NCI-H187 treated with DMSO at 0.1 percent for 48 hours (cell line): Measurements from ENCODE around the gene RANBP6.
A peak's percentile ranks its signal among the peaks of the same experiment; 100 is the strongest.
"Not testable (repeated sequence)": the region's sequence is repeated elsewhere in the genome, so short reads cannot be mapped to it uniquely, and the experiment has no call there.

Experiments used
- DNase-seq: peaks from one replicate; lab custom pipeline; 2025; lab: John Stamatoyannopoulos, UW

Gene RANBP6

GRCh38 chr9:6015278-6016157 is at the start of gene RANBP6:
RANBP6 (minus strand) TSS chr9:6015624; CDS start chr9:6015607, 17 bp downstream.
- DNase-seq: peak; percentile 50

DNA sequence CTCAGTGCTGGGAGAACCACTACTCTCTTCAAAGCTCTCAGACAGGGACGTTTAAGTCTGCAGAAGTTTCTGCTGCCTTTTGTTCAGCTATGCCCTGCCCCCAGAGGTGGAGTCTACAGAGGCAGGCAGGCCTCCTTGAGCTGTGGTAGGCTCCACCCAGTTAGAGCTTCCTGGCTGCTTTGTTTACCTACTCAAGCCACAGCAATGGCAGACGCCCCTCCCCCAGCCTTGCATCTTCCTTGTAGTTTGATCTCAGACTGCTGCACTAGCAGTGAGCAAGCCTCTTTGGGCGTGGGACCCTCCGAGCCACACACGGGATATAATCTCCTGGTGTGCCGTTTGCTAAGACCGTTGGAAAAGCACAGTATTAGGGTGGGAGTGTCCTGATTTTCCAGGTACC is 47.7 kb upstream of the RANBP6 start:
- DNase-seq: not testable (repeated sequence)

DNA sequence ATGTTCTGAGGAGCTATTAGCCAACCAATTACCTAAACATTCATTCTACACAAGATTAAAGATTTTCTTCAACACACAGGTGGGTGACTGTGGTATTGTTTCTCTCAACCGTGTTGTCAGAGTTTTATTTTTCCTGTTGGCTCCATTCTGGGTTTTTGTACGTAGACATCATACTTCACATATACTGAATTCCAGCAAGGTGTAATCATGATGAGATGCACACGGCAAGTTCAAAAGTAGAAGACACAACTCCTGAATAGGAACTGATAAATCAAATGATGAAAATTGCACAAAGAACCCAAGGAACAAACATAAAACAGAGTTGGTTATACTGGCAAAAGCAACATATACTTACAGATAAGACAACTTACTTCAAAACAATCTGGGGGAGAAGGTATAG is 40.2 kb upstream of the RANBP6 start:
- no peak for DNase-seq

GRCh38 chr9:6055216-6055615 is 39.8 kb upstream of the RANBP6 start:
- peak; percentile 21 for DNase-seq

GRCh38 chr9:6054280-6055099 is 39.1 kb upstream of the RANBP6 start:
- DNase-seq: no peak

- DNase-seq: no peak
These were observed 37.0 kb upstream of the RANBP6 start for GRCh38 chr9:6052293-6052919.

- DNase-seq: no peak
These were observed 36.1 kb upstream of the RANBP6 start for GRCh38 chr9:6051511-6051950.

- DNase-seq: no peak
These were observed 34.4 kb upstream of the RANBP6 start for GRCh38 chr9:6049798-6050197.

GRCh38 chr9:6048039-6048438 is 32.6 kb upstream of the RANBP6 start:
- DNase-seq: no peak

GRCh38 chr9:6047020-6047419 is 31.6 kb upstream of the RANBP6 start:
- no peak for DNase-seq

DNA sequence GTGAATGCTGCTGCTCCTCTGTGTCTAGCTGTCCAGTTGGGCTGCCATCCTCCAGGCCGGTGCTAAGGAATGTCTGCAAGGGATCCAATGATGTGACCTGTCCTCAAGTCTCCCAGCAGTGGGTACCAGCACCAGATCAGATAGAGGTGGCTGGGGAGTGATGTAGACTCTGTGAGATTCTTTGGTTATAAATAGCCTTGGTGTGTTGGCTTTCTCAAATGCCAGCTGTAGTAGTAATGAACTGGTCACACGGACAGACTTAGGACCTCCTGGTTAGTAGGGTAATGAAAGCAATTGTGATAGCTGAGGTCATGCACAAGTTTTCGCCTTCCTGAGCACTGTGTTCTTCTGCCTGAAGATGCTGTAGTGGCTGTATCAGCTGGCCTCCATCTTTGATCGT is 29.9 kb upstream of the RANBP6 start:
- no peak for DNase-seq

GRCh38 chr9:6040077-6040476 is 24.7 kb upstream of the RANBP6 start:
- no peak for DNase-seq

- no peak for DNase-seq
These were observed 21.0 kb upstream of the RANBP6 start for GRCh38 chr9:6036391-6036790.

DNA sequence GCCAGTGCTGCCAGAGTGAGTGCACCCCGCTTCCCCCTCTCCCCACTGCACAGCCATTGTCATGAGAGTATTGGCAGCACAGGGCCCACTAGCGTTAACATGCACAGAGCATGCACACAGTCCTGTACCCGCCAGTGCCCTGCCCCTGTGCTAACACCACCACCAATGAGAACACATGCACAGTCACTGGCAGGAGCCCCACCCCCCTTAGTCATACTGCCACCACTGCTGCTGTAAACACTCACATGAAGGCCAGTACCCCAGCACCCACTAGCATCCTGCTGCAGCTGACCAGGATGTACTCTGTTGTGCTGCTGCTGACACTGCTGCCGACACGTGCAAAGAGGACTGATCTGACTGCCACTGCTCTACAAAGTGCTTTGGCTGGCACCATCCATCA is 19.5 kb upstream of the RANBP6 start:
- DNase-seq: no peak

DNA sequence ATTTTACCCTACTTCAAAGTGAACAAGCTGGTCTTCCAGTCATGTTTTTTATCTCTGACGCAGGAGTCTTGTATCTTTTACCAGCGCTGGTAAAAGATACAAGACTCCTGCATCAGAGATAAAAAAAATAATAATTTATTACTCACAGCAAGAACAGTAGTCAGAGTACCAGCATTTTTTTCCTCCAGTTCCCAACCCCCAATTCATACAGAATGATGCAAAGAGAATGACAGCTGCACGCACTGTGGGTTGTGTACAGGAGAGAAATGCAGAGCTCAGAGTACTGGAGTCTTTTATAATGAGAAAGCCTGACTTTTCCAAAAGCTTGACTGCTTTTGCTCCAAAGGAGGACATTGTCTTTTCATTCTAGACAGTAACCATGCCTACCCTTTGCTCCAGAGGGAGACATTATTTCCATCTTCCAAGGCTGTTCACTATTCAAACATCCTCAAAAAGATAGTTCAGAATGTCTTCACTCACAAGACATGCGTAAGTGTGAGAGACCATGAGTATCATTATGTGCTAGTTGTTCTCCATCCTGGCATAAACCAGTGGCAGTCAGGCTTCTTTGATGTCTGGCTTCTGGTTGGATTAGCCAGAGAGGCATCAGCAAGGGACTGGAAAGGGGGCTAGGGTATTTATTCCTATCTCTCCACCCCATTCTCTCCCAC is 14.3 kb upstream of the RANBP6 start:
- DNase-seq: no peak

- no peak for DNase-seq
These were observed 8.7 kb upstream of the RANBP6 start for GRCh38 chr9:6024035-6024554.

- DNase-seq: not testable (repeated sequence)
These were observed 1.6 kb upstream of the RANBP6 start for GRCh38 chr9:6016975-6017374.

- no peak for DNase-seq
These were observed 654 bp downstream of the RANBP6 start for GRCh38 chr9:6014670-6015270.

GRCh38 chr9:6008169-6008979 is 7.0 kb downstream of the RANBP6 start:
- peak; percentile 92 for DNase-seq

DNA sequence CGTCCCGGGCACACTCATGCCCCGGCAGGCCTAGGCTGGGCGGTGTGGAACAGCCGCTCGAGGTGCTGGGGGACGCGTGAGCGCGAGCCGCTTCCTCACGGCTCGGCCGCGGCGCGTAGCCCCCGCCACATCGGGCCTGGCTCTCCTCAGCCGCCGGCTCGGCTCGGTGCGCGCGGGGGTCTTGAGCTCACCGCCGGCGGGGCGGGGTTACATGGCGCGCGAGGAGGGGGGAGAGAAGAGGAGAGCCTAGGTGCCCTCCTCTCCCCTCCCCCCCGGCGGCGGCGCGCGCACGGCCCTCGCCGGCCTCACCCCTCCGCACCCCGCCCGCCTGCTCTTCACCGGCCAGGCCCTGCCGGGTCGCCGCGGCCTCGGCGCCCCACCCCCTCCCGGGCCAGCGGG is 7.7 kb downstream of the RANBP6 start:
- no peak for DNase-seq
